H1 (cell line): ENCODE data around the gene OIP5. TPM values are rescaled to one million over a fixed set of nuclear protein-coding genes. Genes with fewer than 3 reads are reported as not detected.

Experiments used
- RNF2 ChIP-seq: fragments of 200-900, 300-1000 bp; sonication (generic); IDR thresholded peaks from 2 replicates; pipeline ENCODE4 v1.7.1; 2016; ENCODE audit warnings: borderline replicate concordance, low read depth, mild to moderate bottlenecking, antibody characterized with exemption, low read length; ENCODE audit not compliant: poor library complexity, severe bottlenecking; ENCODE audit errors: missing control alignments
- polyA plus RNA-seq, 7 experiments: library from polyadenylated mRNA; depleted of rRNA in 3 of 7; stranded (reverse) in 5 of 7; unstranded in 2 of 7; fragments of >200 nt in 5 of 7; fragments of 200-250 nt in 2 of 7; gene quantifications; 1 replicate in 5 of 7; 2 replicates in 1 of 7; 4 replicates in 1 of 7; pipeline versions ENCODE4 v1.2.1 to v1.2.3, GENCODE V29; 2011 to 2013; ENCODE audit warnings: missing spikeins in 2 of 7, mixed read lengths in 2 of 7
- total RNA-seq: library from RNA; stranded (reverse); fragmentation: NEBNext Ultra II Directional; extraction: Animal tissue kit (Norgen Biotek cat#: 25700); gene quantifications from 2 replicates; pipeline ENCODE4 v1.2.1, GENCODE V29; 2021

The OIP5 gene
- total and polyA plus RNA-seq, 2 of the 8 experiments (the other 6 are each of a cell fraction or from before 2014, with no cell fraction given), result 34.8 to 44.5 TPM

DNA sequence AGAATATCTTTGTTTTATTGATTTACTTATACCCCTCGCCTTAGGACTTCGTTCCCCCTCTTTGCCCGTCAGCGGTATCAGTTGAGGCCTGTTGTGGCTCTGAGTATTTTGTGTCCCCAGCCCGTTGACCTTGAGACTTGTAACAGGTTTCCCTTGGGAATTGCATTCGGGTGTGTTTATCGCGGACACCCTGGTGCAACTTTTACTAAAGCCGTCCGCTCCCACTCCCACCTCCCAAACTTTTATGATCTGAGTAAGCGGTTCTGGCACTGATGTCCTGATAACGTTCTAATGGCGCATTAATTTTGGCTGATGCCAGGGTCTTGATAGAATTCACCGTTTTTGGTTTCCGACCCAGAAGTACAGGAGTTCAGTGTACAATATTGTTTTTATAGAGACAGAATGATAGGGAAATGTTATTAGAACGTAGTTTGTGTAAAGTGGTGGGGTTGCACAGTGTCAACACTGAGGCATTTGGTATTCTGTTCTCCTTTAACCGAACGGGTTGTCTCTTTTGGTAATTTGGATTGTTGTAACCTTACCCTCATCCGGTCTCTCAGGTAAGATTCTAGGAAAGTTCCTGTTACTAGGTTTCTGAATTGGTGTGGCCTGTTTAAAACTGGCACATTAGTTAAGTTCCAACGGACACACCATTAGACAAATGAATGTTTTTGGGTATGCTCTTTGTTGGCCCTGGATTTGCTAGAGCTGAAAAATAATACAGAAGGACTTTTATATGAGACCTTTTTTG is 47.8 kb downstream of the OIP5 start (continued):
- TF ChIP-seq RNF2, result no peak
